RKO (cell line): ENCODE results near the gene RRP12.

ENCODE experiments used
- DNase-seq: peaks from one replicate; pipeline ENCODE4 v3.0.0-alpha.2; 2016; ENCODE audit warnings: low spot score

Gene RRP12

DNA sequence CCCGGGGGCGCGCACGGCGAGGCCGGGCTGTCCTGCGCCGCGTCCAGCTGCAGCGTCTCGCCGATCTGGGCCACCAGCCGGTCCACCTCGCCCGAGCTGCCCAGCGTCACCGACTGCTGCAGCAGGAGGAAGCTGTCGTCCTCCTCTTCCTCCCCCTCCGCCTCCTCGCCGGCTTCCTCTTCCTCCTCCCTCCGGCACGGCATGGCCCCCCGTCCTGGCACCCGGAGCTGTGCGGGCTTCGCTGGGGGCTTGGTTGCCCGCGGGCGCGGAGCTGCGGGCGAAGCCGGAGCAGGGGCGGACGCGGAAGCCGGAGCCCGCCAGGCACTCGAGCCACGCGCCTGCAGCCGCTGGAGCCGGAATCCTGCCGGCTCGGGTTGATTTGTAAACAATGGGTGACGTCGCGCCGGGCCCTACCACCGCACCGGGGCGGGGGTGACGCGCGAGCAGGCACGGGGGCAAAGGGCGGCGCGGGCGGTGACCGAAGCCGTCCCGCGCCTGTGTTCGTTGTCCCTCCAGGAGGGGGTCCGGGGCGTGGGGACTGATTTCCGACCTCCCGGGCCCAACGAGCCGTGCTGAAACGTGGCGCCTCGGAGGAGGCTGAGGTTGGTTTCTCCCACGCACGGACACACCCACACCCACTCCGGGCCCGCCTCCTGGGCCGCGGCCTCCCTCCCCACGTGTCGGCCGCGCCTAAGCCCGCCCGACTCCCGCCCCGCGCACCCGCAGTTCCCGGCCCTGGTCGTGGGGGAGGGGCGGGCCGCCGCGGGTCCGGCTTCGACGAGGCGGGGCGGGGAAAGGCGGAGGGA lies 66.6 kb downstream of the RRP12 start, which contains the start of gene FRAT2:
Gene FRAT2 (minus strand): TSS at position 360 of the 806 bp plus-strand sequence. CDS start 157 bp downstream, at position 203.
- DNase-seq = peak; percentile 88

DNA sequence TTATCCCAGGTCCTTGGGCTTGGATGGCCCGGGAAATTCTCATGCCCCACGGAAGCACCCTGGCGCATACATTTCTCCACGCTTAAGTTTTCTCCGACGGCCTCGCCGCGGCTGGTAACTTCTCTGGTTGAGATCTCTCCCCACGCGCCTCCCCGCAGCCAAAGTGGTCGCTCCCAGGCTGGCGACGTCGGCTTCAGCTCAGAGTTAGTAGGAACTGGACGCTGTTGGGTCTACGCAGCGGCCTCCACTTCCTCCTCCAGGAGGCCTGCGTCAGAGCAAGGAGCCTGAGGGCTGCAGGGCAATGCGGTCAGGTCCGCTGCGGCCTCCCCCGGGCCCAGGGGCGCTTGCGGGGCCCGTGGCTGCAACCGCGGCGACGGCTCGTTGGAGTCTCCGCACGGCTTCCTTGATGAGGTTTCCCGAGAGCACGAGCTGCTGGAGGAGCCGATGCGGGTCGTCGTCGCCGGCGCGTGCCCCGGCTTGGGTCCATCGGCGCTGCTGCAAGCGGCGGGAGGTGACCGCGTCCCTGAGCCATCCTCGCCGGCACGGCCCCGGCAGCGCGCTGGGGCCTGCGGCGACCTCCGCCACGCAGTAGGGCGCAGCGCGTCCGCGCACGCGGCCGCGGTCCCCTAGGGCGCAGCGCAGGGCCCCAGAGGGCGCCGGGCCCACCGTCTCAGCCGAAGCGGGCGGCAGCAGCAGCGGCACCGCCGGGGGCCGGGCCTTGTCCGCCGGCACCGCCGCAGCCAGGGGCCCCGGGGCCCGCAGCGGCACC lies 67.4 kb downstream of the RRP12 start:
- DNase-seq = peak; percentile 79

DNA sequence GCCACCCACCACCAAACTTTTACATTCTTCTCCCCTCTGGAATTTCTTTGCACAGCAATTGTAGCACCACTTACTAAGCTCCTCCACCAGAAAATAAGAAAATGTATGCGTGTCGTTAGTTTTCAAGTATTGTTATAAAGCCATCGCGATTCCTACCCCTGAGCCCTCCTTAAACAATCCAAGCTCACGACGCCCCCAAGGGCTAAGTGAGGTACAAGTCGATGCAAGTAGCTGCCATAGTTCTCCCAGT lies 67.9 kb downstream of the RRP12 start:
- DNase-seq = peak; percentile 76

- peak; percentile 92 for DNase-seq
Measured at GRCh38 chr10:97332591-97333350, 68.4 kb downstream of the RRP12 start.

- DNase-seq = no peak
Measured at GRCh38 chr10:97331153-97331703, 69.9 kb downstream of the RRP12 start.

DNA sequence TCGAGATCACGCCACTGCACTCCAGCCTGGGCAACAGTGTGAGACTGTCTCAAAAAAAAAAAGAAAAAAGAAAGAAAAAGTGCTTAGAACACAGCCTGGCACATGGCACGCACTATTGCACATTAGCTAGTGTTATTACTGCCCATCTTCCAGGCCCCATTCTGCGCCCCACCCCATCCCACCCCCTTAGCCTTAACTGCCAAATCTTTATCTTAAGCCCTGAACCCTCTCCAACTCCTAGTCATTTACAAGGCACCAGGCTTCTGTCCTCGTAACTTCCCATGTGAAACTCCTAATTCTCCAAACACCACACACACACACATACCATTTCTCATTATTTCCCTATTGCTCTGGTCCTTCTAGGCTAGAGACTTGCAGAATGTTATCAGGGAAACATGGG lies 71.4 kb downstream of the RRP12 start:
- no peak for DNase-seq

GRCh38 chr10:97328646-97329453 lies 72.3 kb downstream of the RRP12 start:
- DNase-seq = no peak

GRCh38 chr10:97327348-97328294 lies 73.5 kb downstream of the RRP12 start:
- DNase-seq = no peak

DNA sequence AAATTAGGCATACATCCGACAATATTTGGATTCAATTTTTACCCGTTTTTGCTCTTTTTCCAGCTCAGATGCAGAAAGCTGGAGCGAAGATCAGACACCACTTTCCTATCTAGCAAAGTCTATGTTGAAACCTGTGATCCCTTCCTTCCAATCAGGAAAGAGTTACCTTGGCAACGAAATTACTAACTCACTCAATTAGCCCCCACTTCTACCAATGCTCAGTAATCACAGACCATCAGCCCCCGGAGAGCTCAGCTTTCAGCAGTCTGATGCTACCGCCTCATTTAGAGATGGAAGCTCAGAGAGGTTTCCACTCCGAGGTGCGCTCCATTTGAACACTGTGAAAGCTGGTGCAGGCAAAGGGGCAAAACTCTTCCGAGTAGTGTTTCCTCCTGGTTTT lies 75.4 kb downstream of the RRP12 start:
- DNase-seq = no peak

- DNase-seq = no peak
Measured at GRCh38 chr10:97323501-97323900, 77.6 kb downstream of the RRP12 start.

GRCh38 chr10:97321804-97322190 lies 79.3 kb downstream of the RRP12 start:
- DNase-seq = no peak

GRCh38 chr10:97321032-97321803 lies 79.9 kb downstream of the RRP12 start:
- DNase-seq = no peak

GRCh38 chr10:97320480-97321031 lies 80.6 kb downstream of the RRP12 start:
- no peak for DNase-seq

DNA sequence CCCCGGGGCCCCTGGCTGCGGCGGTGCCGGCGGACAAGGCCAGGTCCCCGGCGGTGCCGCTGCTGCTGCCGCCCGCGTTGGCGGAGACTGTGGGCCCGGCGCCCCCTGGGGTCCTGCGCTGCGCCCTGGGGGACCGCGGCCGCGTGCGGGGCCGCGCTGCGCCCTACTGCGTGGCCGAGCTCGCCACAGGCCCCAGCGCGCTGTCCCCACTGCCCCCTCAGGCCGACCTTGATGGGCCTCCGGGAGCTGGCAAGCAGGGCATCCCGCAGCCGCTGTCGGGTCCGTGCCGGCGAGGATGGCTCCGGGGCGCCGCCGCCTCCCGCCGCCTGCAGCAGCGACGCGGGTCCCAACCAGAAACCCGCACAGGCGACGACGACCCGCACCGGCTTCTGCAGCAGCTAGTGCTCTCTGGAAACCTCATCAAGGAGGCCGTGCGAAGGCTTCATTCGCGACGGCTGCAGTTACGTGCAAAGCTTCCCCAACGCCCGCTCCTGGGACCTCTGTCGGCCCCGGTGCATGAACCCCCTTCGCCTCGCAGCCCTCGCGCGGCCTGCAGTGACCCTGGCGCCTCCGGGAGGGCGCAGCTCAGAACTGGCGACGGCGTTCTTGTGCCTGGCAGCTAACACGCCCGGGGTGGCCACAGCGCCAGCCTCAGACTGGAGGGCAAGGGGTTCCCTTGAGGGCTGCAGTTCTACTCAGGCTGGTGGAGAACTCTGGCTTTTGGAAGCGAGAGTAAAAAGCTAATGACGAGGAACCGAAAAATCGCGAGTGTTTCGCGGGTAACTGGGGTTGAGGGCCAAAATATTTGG lies 81.3 kb downstream of the RRP12 start:
- DNase-seq = no peak

GRCh38 chr10:97318772-97319651 lies 82.1 kb downstream of the RRP12 start, which contains the start of gene FRAT1:
Gene FRAT1 (plus strand): TSS chr10:97319271. CDS start chr10:97319454, 183 bp downstream.
- peak; percentile 92 for DNase-seq

DNA sequence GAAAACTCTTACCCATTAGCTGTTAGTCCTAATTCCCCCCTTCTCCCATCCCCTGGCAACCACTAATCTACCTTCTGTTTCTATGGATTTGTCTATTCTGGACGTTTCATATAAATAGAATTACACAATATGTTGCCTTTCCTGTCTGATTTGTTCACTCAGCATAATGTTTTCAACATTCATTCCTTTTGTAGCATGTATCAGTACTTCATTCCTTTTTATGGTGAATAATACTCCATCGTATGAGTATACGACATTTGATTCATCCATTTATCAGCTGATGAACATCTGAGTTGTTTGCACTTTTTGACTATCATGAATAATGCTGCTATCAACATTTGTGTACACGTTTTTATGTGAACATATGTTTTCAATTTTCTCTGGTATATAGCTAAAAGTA lies 86.5 kb downstream of the RRP12 start:
- DNase-seq = peak; percentile 24

GRCh38 chr10:97312897-97313296 lies 88.2 kb downstream of the RRP12 start:
- no peak for DNase-seq
